Prostate gland (tissue), 2 donors: Measurements from ENCODE around the gene GPM6B.

ENCODE experiments used
- CTCF ChIP-seq, 4 experiments: fragments of 200-600 bp in 2 of 4; fragments of 450-650 bp in 2 of 4; sonication (generic) in 2 of 4; IDR thresholded peaks; 1 replicate in 3 of 4; 2 replicates in 1 of 4; pipeline ENCODE4 v1.5.1; 2016 to 2019; ENCODE audit warnings: antibody characterized with exemption in 4 of 4, mild to moderate bottlenecking in 2 of 4, moderate library complexity in 2 of 4
- POLR2A ChIP-seq: fragments of 450-650 bp; IDR thresholded peaks from one replicate; pipeline ENCODE4 v1.6.1; 2016; ENCODE audit warnings: antibody characterized with exemption, mild to moderate bottlenecking
- POLR2AphosphoS5 ChIP-seq: sonication (generic); formaldehyde crosslinking; IDR thresholded peaks from one replicate; pipeline ENCODE4 v1.6.1; 2017; ENCODE audit warnings: antibody characterized with exemption

- TF ChIP-seq POLR2A (no peak), CTCF (IDR thresholded peaks at IDR 0.05) (no peak), POLR2AphosphoS5 (no peak)
Measured at GRCh38 chrX:13828392-13828791, 11.5 kb upstream of the GPM6B start.
